ENCODE measurements around the gene PDE12.
"Not testable (repeated sequence)": the region's sequence is repeated elsewhere in the genome, so short reads cannot be mapped to it uniquely, and the experiment has no call there.

Gene PDE12

GRCh38 chr3:57587905-57588304 lies 31.8 kb downstream of the PDE12 start:
- DNase-seq = no peak

- no peak for DNase-seq
These were observed 36.2 kb downstream of the PDE12 start for GRCh38 chr3:57592306-57592705.

GRCh38 chr3:57594144-57594543 lies 38.1 kb downstream of the PDE12 start:
- no peak for DNase-seq

GRCh38 chr3:57594576-57594975 lies 38.5 kb downstream of the PDE12 start:
- no peak for DNase-seq

- no peak for DNase-seq
These were observed 40.5 kb downstream of the PDE12 start for GRCh38 chr3:57596495-57597126.

- peak; percentile 95 for DNase-seq
These were observed 41.3 kb downstream of the PDE12 start, which contains the start of gene ARF4 for GRCh38 chr3:57597127-57597923. Gene ARF4 (minus strand): TSS chr3:57597344. CDS start chr3:57597140, 204 bp downstream.

- DNase-seq = no peak
These were observed 42.8 kb downstream of the PDE12 start for GRCh38 chr3:57598765-57599360.

- no peak for DNase-seq
These were observed 44.1 kb downstream of the PDE12 start for GRCh38 chr3:57600195-57600594.

GRCh38 chr3:57604971-57605370 lies 48.9 kb downstream of the PDE12 start:
- no peak for DNase-seq

- no peak for DNase-seq
These were observed 49.6 kb downstream of the PDE12 start for GRCh38 chr3:57605683-57606082.

- DNase-seq = not testable (repeated sequence)
These were observed 55.8 kb downstream of the PDE12 start for GRCh38 chr3:57611870-57612269.

GRCh38 chr3:57616233-57616632 lies 60.2 kb downstream of the PDE12 start:
- no peak for DNase-seq

Data from DMS 273 treated with DMSO at 0.1 percent for 48 hours (cell line).